Endothelial cell of umbilical vein (primary cell): ENCODE results near the gene EIF4E1B. TPM values are rescaled to one million over a fixed set of nuclear protein-coding genes. Genes with fewer than 3 reads are reported as not detected.

ENCODE experiments used
- BruUV-seq: library from RNA; stranded (reverse); fragments of 400-500 nt; replicated peaks from 2 replicates; lab custom pipeline; 2021; lab: Mats Ljungman, UMichigan
- CTCF ChIA-PET: fragments of 300-600, 350-600 bp; sonication (Branson Sonifier 250); formaldehyde crosslinking; loops from one replicate; lab custom pipeline; 2021; ENCODE audit warnings: antibody characterized with exemption, inconsistent platforms; lab: Charles Lee
- POLR2A ChIA-PET: fragments of 300-600, 350-600 bp; sonication (Branson Sonifier 250); formaldehyde crosslinking; loops from one replicate; lab custom pipeline; 2021; ENCODE audit warnings: antibody characterized with exemption, inconsistent platforms; lab: Charles Lee
- DNase-seq: peaks from one replicate; pipeline ENCODE4 v3.0.0-alpha.2; 2011; ENCODE audit warnings: low read depth, low spot score
- FAIRE-seq: peaks from 2 replicates; lab custom pipeline; 2011; peaks lifted over from hg19 to GRCh38; lab: Jason Lieb, UNC
- H2AFZ ChIP-seq: 2 replicates; pipeline ENCODE4 v1.6.0; 2012; ENCODE audit warnings: low read depth, low read length, control low read depth, inconsistent platforms
- H3K27ac ChIP-seq: 2 replicates; pipeline ENCODE4 v1.5.1; 2011; ENCODE audit warnings: low read depth, mild to moderate bottlenecking, control low read depth, low read length, moderate library complexity; ENCODE audit not compliant: insufficient read depth
- H3K27me3 ChIP-seq, 2 experiments: 2 replicates each; pipeline versions ENCODE4 v1.6.0 to v1.6.1; 2011; ENCODE audit warnings: low read length in 2 of 2, mixed read lengths in 1 of 2; ENCODE audit not compliant: control insufficient read depth in 2 of 2, insufficient read depth in 2 of 2
- H3K36me3 ChIP-seq, 2 experiments: 2 replicates in 1 of 2; 3 replicates in 1 of 2; pipeline ENCODE4 v1.5.1; 2011; ENCODE audit warnings: low read length in 2 of 2, mild to moderate bottlenecking in 1 of 2, moderate library complexity in 1 of 2; ENCODE audit not compliant: control insufficient read depth in 2 of 2, insufficient read depth in 2 of 2; ENCODE audit errors: extremely low read depth in 1 of 2
- H3K4me1 ChIP-seq: 3 replicates; pipeline ENCODE4 v1.5.1; 2011; ENCODE audit warnings: mild to moderate bottlenecking, low read length; ENCODE audit not compliant: control insufficient read depth, insufficient read depth; ENCODE audit errors: extremely low read depth
- H3K4me2 ChIP-seq: 2 replicates; pipeline ENCODE4 v1.6.1; 2011; ENCODE audit warnings: low read length, control low read depth, mixed read lengths; ENCODE audit not compliant: insufficient read depth
- H3K4me3 ChIP-seq, 3 experiments: fragments of 200-600 bp in 1 of 3; sonication (generic), shearing (Covaris generic) in 1 of 3; replicated peaks in 1 of 3; 2 replicates each; pipeline ENCODE4 v1.5.1; 2011 to 2016; ENCODE audit warnings: control low read depth in 3 of 3, low read length in 3 of 3, mild to moderate bottlenecking in 2 of 3, inconsistent platforms in 1 of 3, low read depth in 1 of 3, moderate library complexity in 1 of 3; ENCODE audit not compliant: insufficient read depth in 1 of 3
- H3K79me2 ChIP-seq: 2 replicates; pipeline ENCODE4 v1.6.0; 2012; ENCODE audit warnings: low read length, inconsistent platforms; ENCODE audit not compliant: control insufficient read depth, insufficient read depth
- H3K9ac ChIP-seq: replicated peaks from 2 replicates; pipeline ENCODE3; 2011; ENCODE audit warnings: low read length, control low read depth; ENCODE audit not compliant: insufficient read depth; ENCODE audit errors: extremely low read depth
- H3K9me1 ChIP-seq: replicated peaks from 3 replicates; pipeline ENCODE4 v1.6.0; 2011; ENCODE audit warnings: mild to moderate bottlenecking, low read length; ENCODE audit not compliant: control insufficient read depth, insufficient read depth; ENCODE audit errors: extremely low read depth
- H3K9me3 ChIP-seq: replicated peaks from 2 replicates; pipeline ENCODE4 v1.5.1; 2012; ENCODE audit warnings: low read length, inconsistent platforms; ENCODE audit not compliant: control insufficient read depth, insufficient read depth
- H4K20me1 ChIP-seq: replicated peaks from 2 replicates; pipeline ENCODE3; 2011; ENCODE audit warnings: mild to moderate bottlenecking, low read length; ENCODE audit not compliant: control insufficient read depth, insufficient read depth; ENCODE audit errors: extremely low read depth
- EZH2 ChIP-seq: IDR thresholded peaks from 2 replicates; pipeline ENCODE4 v1.6.1; 2012; ENCODE audit warnings: borderline replicate concordance, low read depth, mild to moderate bottlenecking, moderate library complexity, low read length, inconsistent platforms; ENCODE audit not compliant: severe bottlenecking
- FOS ChIP-seq: IDR thresholded peaks from 2 replicates; pipeline ENCODE4 v1.6.1; 2011; ENCODE audit warnings: mild to moderate bottlenecking, low read length, moderate library complexity, borderline replicate concordance; ENCODE audit not compliant: insufficient read depth
- GATA2 ChIP-seq: IDR thresholded peaks from 2 replicates; pipeline ENCODE4 v1.7.0; 2011; ENCODE audit warnings: low read depth, mild to moderate bottlenecking, moderate library complexity, mixed read lengths, low read length; ENCODE audit not compliant: insufficient read length, insufficient read depth
- JUN ChIP-seq: IDR thresholded peaks from 2 replicates; pipeline ENCODE4 v1.6.1; 2011; ENCODE audit warnings: borderline replicate concordance, low read depth; ENCODE audit not compliant: insufficient read length, insufficient read depth
- MYC ChIP-seq: IDR thresholded peaks from one replicate; pipeline ENCODE4 v1.6.1; 2011; ENCODE audit warnings: mild to moderate bottlenecking, low read depth, low read length
- POLR2A ChIP-seq: IDR thresholded peaks from 2 replicates; pipeline ENCODE4 v1.6.1; 2012; ENCODE audit warnings: low read depth, mild to moderate bottlenecking, control low read depth, low read length
- POLR2AphosphoS5 ChIP-seq: IDR thresholded peaks from 2 replicates; pipeline ENCODE4 v1.6.1; 2012; ENCODE audit warnings: low read depth, mild to moderate bottlenecking, control low read depth, low read length, moderate library complexity; ENCODE audit not compliant: insufficient read depth
- dilution Hi-C: fragments of 300-500 bp; cut with MboI; formaldehyde crosslinking; loops from one replicate; pipeline ENCODE4 v1.15.0; 2019; ENCODE audit warnings: low sequenced_read_pairs; ENCODE audit not compliant: extremely low pct_ligation_motif_present
- intact Hi-C: fragments of 100-400 bp; cut with micrococcal nuclease; formaldehyde crosslinking; loops from one replicate; pipeline ENCODE4 v1.10.0; 2022
- polyA plus RNA-seq, 4 experiments: library from polyadenylated mRNA; depleted of rRNA in 3 of 4; stranded (reverse) in 3 of 4; unstranded in 1 of 4; fragments of >200 nt; gene quantifications; 2 replicates each; pipeline versions ENCODE4 v1.2.1 to v1.2.3, GENCODE V29; 2011 to 2012; ENCODE audit warnings: missing spikeins in 1 of 4
- total RNA-seq: library from RNA; stranded (reverse); gene quantifications from 2 replicates; pipeline ENCODE4 v1.2.3, GENCODE V29; 2021
- TF ChIP-seq, protein P1 (sequence below): IDR thresholded peaks from 2 replicates; pipeline ENCODE4 v1.6.1; 2011; ENCODE audit not compliant: insufficient read depth, insufficient read length
- TF ChIP-seq, protein P2 (sequence below), 2 donors: IDR thresholded peaks; 1 replicate in 1 of 2; 2 replicates in 1 of 2; pipeline ENCODE4 v1.5.1; 2011; ENCODE audit warnings: low read length in 2 of 2, mild to moderate bottlenecking in 2 of 2, moderate library complexity in 2 of 2, control low read depth in 1 of 2, inconsistent platforms in 1 of 2, low read depth in 1 of 2; ENCODE audit not compliant: insufficient read depth in 1 of 2; ENCODE audit errors: extremely low read depth in 1 of 2

EIF4E1B gene
- total and polyA plus RNA-seq, 2 donors (not counting 3 experiments of a cell fraction or from before 2014, with no cell fraction given), result not detected

DNA sequence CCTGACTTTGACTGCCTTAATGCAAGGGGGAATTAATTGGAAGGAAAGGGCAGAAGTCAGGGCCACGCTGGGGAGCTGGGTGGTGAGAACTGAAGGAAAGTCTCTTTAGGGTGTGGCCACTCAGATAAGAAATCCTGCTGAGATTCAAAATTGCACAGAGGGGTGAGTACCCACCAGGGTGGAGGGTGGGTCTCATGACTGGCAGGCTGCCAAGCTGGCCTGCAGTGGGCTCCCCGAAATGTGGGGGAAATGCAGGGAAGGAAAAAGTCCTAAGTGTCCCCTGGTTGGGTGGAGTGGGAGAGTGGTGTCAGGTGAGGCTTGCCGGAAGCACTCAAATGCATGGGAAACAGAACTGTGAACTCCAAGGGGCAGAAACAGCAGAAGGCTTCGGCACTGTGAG is 40.9 kb downstream of the EIF4E1B start:
- H3K4me2 ChIP-seq, result no peak overlapping the region
- H3K27me3 ChIP-seq, result peaks cover 9 to 16% of the 10 kb centered on the region in 2 experiments
- H3K4me1 ChIP-seq, result no peaks in the 10 kb centered on the region
- H3K27ac ChIP-seq, result no peak overlapping the region
- POLR2A ChIA-PET, result no interaction called here
- no peak for TF ChIP-seq GATA2
- TF ChIP-seq, protein P1, sequence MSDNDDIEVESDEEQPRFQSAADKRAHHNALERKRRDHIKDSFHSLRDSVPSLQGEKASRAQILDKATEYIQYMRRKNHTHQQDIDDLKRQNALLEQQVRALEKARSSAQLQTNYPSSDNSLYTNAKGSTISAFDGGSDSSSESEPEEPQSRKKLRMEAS, result no peak
- no peak for TF ChIP-seq EZH2
- TF ChIP-seq JUN, result no peak
- TF ChIP-seq, protein P2, sequence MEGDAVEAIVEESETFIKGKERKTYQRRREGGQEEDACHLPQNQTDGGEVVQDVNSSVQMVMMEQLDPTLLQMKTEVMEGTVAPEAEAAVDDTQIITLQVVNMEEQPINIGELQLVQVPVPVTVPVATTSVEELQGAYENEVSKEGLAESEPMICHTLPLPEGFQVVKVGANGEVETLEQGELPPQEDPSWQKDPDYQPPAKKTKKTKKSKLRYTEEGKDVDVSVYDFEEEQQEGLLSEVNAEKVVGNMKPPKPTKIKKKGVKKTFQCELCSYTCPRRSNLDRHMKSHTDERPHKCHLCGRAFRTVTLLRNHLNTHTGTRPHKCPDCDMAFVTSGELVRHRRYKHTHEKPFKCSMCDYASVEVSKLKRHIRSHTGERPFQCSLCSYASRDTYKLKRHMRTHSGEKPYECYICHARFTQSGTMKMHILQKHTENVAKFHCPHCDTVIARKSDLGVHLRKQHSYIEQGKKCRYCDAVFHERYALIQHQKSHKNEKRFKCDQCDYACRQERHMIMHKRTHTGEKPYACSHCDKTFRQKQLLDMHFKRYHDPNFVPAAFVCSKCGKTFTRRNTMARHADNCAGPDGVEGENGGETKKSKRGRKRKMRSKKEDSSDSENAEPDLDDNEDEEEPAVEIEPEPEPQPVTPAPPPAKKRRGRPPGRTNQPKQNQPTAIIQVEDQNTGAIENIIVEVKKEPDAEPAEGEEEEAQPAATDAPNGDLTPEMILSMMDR (IDR thresholded peaks at IDR 0.05; ENCODE audit: extremely low read depth in 1 of 2, insufficient read depth in 1 of 2, low read depth in 1 of 2, low read length in 2 of 2), result no peak
- no peak for TF ChIP-seq MYC
- no peak for TF ChIP-seq POLR2A
- no peak for TF ChIP-seq POLR2AphosphoS5
- TF ChIP-seq FOS, result no peak
- no peaks in the 10 kb centered on the region for H3K36me3 ChIP-seq
- no peaks in the 10 kb centered on the region for H3K9me3 ChIP-seq
- H2AFZ ChIP-seq, result no peak overlapping the region
- intact Hi-C loops (no loop called here), dilution Hi-C loops (no loop called here)
- no peak overlapping the region for H3K9ac ChIP-seq
- no peaks in the 10 kb centered on the region for H4K20me1 ChIP-seq
- H3K79me2 ChIP-seq, result no peaks in the 10 kb centered on the region
- FAIRE-seq (no peak), DNase-seq (no peak)
- no TSS peak for BruUV-seq
- no peaks in the 10 kb centered on the region for H3K9me1 ChIP-seq
- no peak overlapping the region for H3K4me3 ChIP-seq
- CTCF ChIA-PET, result interaction anchor here (3.3 kb wide), 1 partner anchor 11 kb away, joined by 41 read pairs; no protein-coding TSS in a partner anchor
